ENCODE results near the gene ARF4.

Gene ARF4

DNA sequence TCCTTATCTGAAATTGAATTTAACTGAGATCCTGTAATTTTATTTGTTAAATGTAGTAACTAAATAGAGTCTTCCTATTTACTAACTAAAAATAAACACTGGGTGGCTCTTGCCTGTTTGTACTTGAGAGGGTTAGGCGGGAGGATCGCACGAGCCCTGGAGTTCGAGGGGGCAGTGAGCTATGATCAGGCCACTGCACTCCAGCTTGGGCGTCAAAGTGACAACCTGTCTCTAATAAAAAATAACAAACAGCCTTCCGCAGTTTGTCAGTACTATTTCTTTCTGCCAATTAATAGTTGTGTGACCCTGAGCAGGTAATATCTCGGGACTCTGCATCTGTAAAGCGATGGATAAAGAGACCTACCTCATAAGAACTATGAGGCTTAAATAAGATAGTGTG, 41.8 kb downstream of the ARF4 start:
- TF ChIP-seq, protein P1, sequence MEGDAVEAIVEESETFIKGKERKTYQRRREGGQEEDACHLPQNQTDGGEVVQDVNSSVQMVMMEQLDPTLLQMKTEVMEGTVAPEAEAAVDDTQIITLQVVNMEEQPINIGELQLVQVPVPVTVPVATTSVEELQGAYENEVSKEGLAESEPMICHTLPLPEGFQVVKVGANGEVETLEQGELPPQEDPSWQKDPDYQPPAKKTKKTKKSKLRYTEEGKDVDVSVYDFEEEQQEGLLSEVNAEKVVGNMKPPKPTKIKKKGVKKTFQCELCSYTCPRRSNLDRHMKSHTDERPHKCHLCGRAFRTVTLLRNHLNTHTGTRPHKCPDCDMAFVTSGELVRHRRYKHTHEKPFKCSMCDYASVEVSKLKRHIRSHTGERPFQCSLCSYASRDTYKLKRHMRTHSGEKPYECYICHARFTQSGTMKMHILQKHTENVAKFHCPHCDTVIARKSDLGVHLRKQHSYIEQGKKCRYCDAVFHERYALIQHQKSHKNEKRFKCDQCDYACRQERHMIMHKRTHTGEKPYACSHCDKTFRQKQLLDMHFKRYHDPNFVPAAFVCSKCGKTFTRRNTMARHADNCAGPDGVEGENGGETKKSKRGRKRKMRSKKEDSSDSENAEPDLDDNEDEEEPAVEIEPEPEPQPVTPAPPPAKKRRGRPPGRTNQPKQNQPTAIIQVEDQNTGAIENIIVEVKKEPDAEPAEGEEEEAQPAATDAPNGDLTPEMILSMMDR (conservative IDR thresholded peaks at IDR 0.05; ENCODE audit: control insufficient read depth, insufficient read depth, low read depth, low read length) = no peak
- no peak for DNase-seq (ENCODE audit: low read depth)

DNA sequence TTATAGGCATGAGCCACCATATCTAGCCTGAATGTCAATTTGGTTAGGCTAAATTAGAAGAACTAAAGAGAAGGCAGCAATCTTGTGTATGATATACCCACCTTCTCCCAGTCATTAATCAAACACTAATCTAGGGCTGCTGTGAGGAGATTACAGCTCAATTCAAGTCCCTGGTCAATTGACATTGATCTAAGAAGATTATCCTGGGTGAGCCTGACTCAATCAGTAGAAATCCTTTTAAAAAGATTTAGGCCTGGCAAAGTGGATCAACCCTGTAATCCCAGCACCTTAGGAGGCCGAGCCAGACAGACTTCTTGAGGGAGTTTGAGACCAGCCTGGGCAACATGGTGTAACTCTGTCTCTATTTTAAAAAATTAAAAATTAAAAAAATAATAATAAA, 50.5 kb downstream of the ARF4 start:
- TF ChIP-seq, protein P1 (conservative IDR thresholded peaks at IDR 0.05; ENCODE audit: control insufficient read depth, insufficient read depth, low read depth, low read length) = no peak
- no peak overlapping the region for H3K4me3 ChIP-seq (ENCODE audit: control insufficient read depth, low read depth, low read length)
- no peak for DNase-seq (ENCODE audit: low read depth)

More for the DNA sequence above, 41.8 kb downstream of the ARF4 start:
- H3K4me3 ChIP-seq (ENCODE audit: control insufficient read depth, low read depth, low read length) = peak overlapping the region; percentile 89

DNA sequence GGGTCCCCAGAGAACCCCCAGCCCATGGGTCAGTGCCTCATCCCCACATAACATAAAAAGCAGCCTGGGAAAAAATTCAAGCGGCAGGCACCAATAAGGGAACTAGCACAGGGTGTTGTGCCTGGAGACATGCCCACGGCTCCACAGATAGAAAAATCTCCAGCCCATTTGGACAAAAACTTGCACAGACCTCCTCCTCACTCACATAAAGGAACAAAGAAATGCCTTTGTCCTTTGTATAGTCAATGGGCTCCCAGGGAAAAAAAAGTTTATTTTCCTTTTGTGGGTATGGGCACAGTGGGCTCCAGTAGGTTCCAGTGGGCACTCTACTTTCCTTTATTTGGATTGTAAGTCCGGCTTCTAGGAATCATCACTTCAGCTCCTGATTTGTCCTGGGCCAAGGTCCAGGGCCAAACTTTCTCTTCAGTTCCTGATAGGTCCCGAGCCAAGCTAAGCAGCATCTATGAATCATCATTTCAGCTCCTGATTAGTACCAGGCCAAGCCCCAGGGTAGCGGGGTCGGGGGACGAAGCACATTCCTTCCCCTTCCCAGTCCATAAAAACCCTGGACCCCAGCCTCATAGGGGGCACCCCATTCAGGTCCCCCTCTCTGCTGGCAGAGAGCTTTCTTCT, 51.4 kb downstream of the ARF4 start:
- peak; percentile 51 for DNase-seq (ENCODE audit: low read depth)
- H3K4me3 ChIP-seq (ENCODE audit: control insufficient read depth, low read depth, low read length) = no peak overlapping the region
- TF ChIP-seq, protein P1 (conservative IDR thresholded peaks at IDR 0.05; ENCODE audit: control insufficient read depth, insufficient read depth, low read depth, low read length) = no peak

DNA sequence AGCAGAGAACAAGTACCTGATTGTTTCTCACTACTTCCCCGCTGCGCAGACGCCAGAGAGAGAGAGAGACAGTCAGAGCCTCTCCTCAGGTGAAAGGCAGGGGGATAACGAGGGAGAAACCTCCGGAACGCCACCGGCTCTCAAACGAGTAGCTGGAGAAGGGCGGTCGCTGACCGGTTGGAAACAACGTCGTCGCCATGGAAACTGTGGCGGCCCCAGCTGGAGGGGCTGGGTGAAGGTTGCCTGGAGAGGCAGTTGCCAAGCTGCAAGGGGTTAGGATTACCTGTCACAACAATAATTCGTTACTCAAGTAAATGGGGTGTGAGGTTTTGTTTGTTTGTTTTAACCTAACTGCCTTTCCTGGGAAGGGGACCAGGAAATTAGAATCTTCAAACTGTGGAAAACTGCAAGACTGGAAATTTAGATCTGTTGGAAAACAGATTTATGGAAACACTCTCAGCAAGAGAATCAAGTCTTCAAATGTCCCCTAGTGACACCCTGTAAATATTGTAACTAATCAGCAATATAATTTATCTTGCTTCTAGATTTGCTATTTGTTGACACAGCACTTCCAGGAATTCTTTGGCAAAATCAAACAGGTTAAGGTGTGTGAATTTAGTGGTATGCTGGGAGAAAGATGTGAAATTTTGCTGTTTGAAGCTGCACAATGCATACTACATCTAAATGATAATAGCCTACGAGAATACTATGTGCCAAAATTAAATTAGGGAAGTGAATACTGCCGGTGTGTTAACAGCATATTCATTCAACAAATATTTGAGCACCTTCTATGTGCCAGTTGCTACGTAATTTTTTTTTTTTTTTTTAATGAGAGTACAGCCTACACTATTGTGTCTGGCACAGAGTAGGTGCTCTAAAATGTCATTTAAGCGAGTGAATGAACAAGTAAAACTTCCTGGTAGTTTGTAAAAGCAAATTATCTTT, 52.7 kb downstream of the ARF4 start, which contains the start of gene DNAH12:
DNAH12 (minus strand) TSS at position 164 of the 945 bp plus-strand sequence. CDS start 1,474 bp downstream, outside the sequence.
- peak within 1 kb of the TSS; percentile 24 for H3K4me3 ChIP-seq (ENCODE audit: control insufficient read depth, low read depth, low read length)
- DNase-seq (ENCODE audit: low read depth) = peak; percentile 17
- TF ChIP-seq, protein P1 (conservative IDR thresholded peaks at IDR 0.05; ENCODE audit: control insufficient read depth, insufficient read depth, low read depth, low read length) = no peak

DNA sequence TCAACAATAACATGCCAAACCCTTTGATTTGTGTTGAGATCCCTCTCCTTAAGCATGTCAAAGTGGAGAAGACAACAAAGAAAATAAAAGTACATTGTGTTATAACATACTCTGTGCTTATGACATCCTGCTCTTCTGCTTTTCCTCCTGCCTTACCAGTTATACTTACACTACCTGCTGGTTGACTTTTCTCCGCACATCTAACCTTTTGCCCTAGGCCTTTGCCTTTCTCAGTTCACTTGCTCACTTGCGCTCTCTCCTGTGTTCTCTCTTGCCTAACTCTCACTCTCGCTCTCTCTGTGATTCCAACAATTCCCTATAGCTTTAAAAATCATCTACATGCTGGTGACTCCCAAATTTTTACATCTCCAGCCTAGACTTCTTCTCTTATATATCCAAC, 58.7 kb downstream of the ARF4 start:
- H3K4me3 ChIP-seq (ENCODE audit: control insufficient read depth, low read depth, low read length) = no peak overlapping the region
- DNase-seq (ENCODE audit: low read depth) = no peak
- TF ChIP-seq, protein P1 (conservative IDR thresholded peaks at IDR 0.05; ENCODE audit: control insufficient read depth, insufficient read depth, low read depth, low read length) = no peak

DNA sequence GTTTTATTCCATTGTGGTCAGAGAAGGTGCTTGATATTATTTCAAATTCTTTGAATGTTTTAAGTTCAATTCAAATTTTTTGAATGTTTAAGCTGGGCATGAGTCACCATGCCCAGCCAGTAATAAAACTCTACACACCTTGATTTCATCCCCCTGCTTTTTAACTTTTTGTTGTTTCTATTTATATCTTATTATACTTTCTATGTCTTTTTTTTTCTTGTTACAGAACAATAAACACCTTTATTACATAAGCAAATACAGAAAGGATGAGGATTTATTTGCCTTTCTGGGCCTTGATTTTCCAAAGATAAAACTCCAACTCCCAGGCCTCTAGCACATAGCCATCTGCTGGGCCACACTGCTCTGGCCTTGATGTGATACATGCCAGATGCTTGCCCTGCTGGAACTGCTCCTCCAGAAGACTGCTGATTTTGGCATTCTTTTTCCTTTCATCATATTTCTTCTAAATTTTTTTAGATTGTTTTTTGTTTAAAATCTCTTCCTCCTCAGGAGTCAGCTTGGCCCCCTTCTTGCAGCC, 67.0 kb downstream of the ARF4 start:
- no peak for DNase-seq (ENCODE audit: low read depth)
- TF ChIP-seq, protein P1 (conservative IDR thresholded peaks at IDR 0.05; ENCODE audit: control insufficient read depth, insufficient read depth, low read depth, low read length) = no peak
- H3K4me3 ChIP-seq (ENCODE audit: control insufficient read depth, low read depth, low read length) = no peak overlapping the region

All from fibroblast of mammary gland (primary cell).